Esophagus muscularis mucosa (tissue), 4 donors: ENCODE measurements around the gene LRP1. TPM values are rescaled to one million over a fixed set of nuclear protein-coding genes. Genes with fewer than 3 reads are reported as not detected.

Experiments used
- DNase-seq: peaks from one replicate; pipeline ENCODE4 v3.0.0-alpha.2; 2017; ENCODE audit errors: extremely low spot score
- H3K27ac ChIP-seq, 4 donors: fragments of 200-600 bp; sonication (generic); replicated peaks in 1 of 4; 1 replicate in 3 of 4; 2 replicates in 1 of 4; pipeline ENCODE4 v1.5.1; 2016 to 2019; ENCODE audit warnings: mild to moderate bottlenecking in 1 of 4
- H3K27me3 ChIP-seq, 4 donors: fragments of 200-600 bp; sonication (generic); one replicate each; pipeline versions ENCODE4 v1.5.1 to v1.6.0; 2016 to 2019
- H3K36me3 ChIP-seq, 4 donors: fragments of 200-600 bp; sonication (generic); one replicate each; pipeline ENCODE4 v1.5.1; 2016 to 2019
- H3K4me1 ChIP-seq, 4 donors: fragments of 200-600 bp; sonication (generic); one replicate each; pipeline ENCODE4 v1.5.1; 2016 to 2019
- H3K4me3 ChIP-seq, 4 donors: fragments of 200-600 bp; sonication (generic); 1 replicate in 2 of 4; 2 replicates in 2 of 4; pipeline ENCODE4 v1.5.1; 2016 to 2019; ENCODE audit warnings: mild to moderate bottlenecking in 4 of 4, moderate library complexity in 1 of 4
- H3K9me3 ChIP-seq, 4 donors: fragments of 200-600 bp; sonication (generic); 1 replicate in 3 of 4; 2 replicates in 1 of 4; pipeline ENCODE4 v1.5.1; 2016 to 2019
- EP300 ChIP-seq: sonication (generic); formaldehyde crosslinking; IDR thresholded peaks from one replicate; pipeline ENCODE4 v1.6.1; 2017; ENCODE audit warnings: antibody characterized with exemption
- POLR2A ChIP-seq: fragments of 450-650 bp; IDR thresholded peaks from one replicate; pipeline ENCODE4 v1.6.1; 2017; ENCODE audit warnings: antibody characterized with exemption, moderate library complexity, mild to moderate bottlenecking, low read depth
- POLR2AphosphoS5 ChIP-seq, 2 donors: sonication (generic); formaldehyde crosslinking; IDR thresholded peaks; one replicate each; pipeline ENCODE4 v1.6.1; 2017; ENCODE audit warnings: antibody characterized with exemption in 2 of 2
- WGBS: methylation state at CpG from one replicate; pipeline ENCODE4 v1.1.5; 2018; 5-methylcytosine and 5-hydroxymethylcytosine counted together
- intact Hi-C: fragments of 100-400 bp; cut with DNase I; formaldehyde crosslinking; loops from one replicate; pipeline ENCODE4 v1.15.1; 2023
- small RNA-seq, 3 donors: library from RNA; depleted of rRNA; stranded (forward); fragments of <200 nt; gene quantifications; one replicate each; pipeline ENCODE3, GENCODE V24; 2016
- total RNA-seq, 4 donors: library from RNA; depleted of rRNA; stranded (reverse); fragments of >200 nt; gene quantifications; one replicate each; pipeline versions ENCODE4 v1.1.0 to v1.2.1, GENCODE V29; 2016
- TF ChIP-seq, protein P1 (sequence below), 3 experiments: fragments of 200-600 bp in 2 of 3; fragments of 450-650 bp in 1 of 3; sonication (generic) in 2 of 3; IDR thresholded peaks; one replicate each; pipeline ENCODE4 v1.5.1; 2017 to 2019; ENCODE audit warnings: antibody characterized with exemption in 3 of 3, mild to moderate bottlenecking in 2 of 3, moderate library complexity in 1 of 3

LRP1 gene
- total RNA-seq, 4 donors from 2014 or later: 203 to 338 (median 250) TPM

DNA sequence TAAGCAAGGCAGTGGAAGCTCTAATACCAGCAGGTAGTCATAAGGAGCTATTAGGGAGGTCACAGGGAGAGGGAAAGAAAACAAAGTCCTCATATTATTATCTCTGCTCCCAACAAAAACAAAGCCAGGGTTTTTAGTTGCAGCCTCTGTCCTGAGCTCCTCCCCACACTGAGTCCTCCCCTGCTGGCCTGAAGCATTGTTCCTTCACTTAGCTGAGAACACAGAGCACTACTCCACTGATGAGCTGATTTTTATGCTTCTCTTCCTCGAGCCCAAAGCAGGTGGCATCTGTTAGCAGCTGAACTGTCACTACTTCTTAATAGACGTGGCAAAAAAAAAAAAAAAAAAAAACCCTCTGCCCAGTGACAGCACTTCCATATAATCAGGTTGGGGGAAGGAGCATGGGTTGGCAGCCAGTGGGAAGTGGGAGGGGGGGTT is 133.2 kb downstream of the LRP1 start:
- H3K4me1 ChIP-seq: peaks cover 0 to 15% (median 8%) of the 10 kb centered on the region in 4 donors
- H3K27me3 ChIP-seq: no peaks in the 10 kb centered on the region
- DNase-seq: no peak
- WGBS: 55% methylated on average over 2 of the region's 2 CpGs
- intact Hi-C loops: no loop called here
- no peak for TF ChIP-seq POLR2A
- peaks cover 38 to 73% (median 61%) of the 10 kb centered on the region in 4 donors for H3K36me3 ChIP-seq
- H3K27ac ChIP-seq: no peak overlapping the region
- no peaks in the 10 kb centered on the region for H3K9me3 ChIP-seq
- H3K4me3 ChIP-seq: no peak overlapping the region

DNA sequence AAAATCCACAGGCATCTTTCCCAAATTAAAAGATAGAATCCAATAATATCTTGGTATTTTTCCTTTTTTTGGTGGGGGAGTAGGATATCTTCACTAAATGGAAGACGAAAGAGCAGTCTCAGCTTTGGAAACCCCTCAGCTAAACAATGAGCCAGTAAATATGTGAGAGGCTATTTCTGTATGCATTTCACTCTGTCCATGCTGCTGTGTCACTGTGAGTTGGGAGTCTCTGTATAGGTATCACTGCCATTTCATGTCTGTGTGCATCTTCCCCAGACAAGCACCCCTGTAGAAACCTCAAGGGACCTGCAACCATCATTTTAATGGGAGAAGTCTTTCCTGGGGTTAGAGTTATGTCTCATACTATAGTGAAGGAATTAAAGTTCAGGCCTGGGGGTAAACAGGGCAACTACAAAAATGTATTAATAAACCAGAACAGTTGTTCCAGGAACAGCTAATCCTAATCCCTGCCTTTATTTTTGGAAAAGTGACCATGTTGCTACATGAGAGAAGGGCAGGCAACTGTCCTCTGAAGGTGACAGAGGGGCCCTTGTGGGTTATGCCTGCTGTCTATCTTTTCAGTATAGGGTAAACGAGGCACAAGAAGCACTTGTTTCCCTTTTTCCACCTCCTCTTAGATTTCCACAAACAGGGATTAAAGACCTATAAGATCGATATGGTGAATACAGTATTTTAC is 134.0 kb downstream of the LRP1 start:
- 92% methylated on average over 3 of the region's 3 CpGs for WGBS
- intact Hi-C loops: no loop called here
- DNase-seq: no peak
- TF ChIP-seq POLR2A (no peak), POLR2AphosphoS5 (IDR thresholded peaks at IDR 0.05) (no peak), EP300 (no peak)
- TF ChIP-seq, protein P1, sequence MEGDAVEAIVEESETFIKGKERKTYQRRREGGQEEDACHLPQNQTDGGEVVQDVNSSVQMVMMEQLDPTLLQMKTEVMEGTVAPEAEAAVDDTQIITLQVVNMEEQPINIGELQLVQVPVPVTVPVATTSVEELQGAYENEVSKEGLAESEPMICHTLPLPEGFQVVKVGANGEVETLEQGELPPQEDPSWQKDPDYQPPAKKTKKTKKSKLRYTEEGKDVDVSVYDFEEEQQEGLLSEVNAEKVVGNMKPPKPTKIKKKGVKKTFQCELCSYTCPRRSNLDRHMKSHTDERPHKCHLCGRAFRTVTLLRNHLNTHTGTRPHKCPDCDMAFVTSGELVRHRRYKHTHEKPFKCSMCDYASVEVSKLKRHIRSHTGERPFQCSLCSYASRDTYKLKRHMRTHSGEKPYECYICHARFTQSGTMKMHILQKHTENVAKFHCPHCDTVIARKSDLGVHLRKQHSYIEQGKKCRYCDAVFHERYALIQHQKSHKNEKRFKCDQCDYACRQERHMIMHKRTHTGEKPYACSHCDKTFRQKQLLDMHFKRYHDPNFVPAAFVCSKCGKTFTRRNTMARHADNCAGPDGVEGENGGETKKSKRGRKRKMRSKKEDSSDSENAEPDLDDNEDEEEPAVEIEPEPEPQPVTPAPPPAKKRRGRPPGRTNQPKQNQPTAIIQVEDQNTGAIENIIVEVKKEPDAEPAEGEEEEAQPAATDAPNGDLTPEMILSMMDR (IDR thresholded peaks at IDR 0.05): no peak
- H3K27ac ChIP-seq: no peak overlapping the region
- no peak overlapping the region for H3K4me3 ChIP-seq
- no peaks in the 10 kb centered on the region for H3K27me3 ChIP-seq
- peaks cover 42 to 73% (median 60%) of the 10 kb centered on the region in 4 donors for H3K36me3 ChIP-seq
- H3K9me3 ChIP-seq: no peaks in the 10 kb centered on the region
- H3K4me1 ChIP-seq: peaks cover 0 to 15% (median 8%) of the 10 kb centered on the region in 4 donors

Small RNA genes within 50 kb of the gene (small RNA-seq; reads per million reads assigned to genes)
- gene MIR1228: 0 to 0.08 (median 0) reads per million in 3 donors

Other genes starting within 250 kb of the LRP1 start
- under 1 TPM in 2 of 4 donors, not detected in 2; 0.40 to 0.42 TPM for gene SDR9C7, start 194.1 kb upstream of the LRP1 start, total RNA-seq
- gene RDH16, start 170.9 kb upstream of the LRP1 start, total RNA-seq: under 1 TPM in 3 of 4 donors, not detected in 1; 0.17 to 0.69 (median 0.42) TPM
- gene ZBTB39, start 121.9 kb upstream of the LRP1 start, total RNA-seq: 1 to 10 TPM; 5.0 to 9.1 (median 7.1) TPM
- not detected for gene TAC3, start 112.0 kb upstream of the LRP1 start, total RNA-seq
- 1 to 10 TPM in 1 of 4 donors, under 1 TPM in 3; 0.06 to 1.1 (median 0.83) TPM for gene MYO1A, start 78.4 kb upstream of the LRP1 start, total RNA-seq
- 10 to 100 TPM in 2 of 4 donors, 1 to 10 TPM in 2; 8.3 to 11.8 (median 10.0) TPM for gene NEMP1, start 49.7 kb upstream of the LRP1 start, total RNA-seq
- 10 to 100 TPM; 21.6 to 41.5 (median 35.1) TPM for gene NAB2, start 39.4 kb upstream of the LRP1 start, total RNA-seq
- 100 to 1,000 TPM; 111 to 168 (median 157) TPM for gene STAT6, start 17.1 kb upstream of the LRP1 start, total RNA-seq
- gene LRP1-AS, start 19.1 kb downstream of the LRP1 start, total RNA-seq: not detected
- not detected for gene NXPH4, start 88.3 kb downstream of the LRP1 start, total RNA-seq
- 10 to 100 TPM; 22.8 to 60.4 (median 34.6) TPM for gene SHMT2, start 101.2 kb downstream of the LRP1 start, total RNA-seq
- 1 to 10 TPM in 2 of 4 donors, under 1 TPM in 2; 0.42 to 1.7 (median 1.2) TPM for gene STAC3, start 122.7 kb downstream of the LRP1 start, total RNA-seq